ENCODE measurements around the gene LCK. TPM values are rescaled to one million over a fixed set of nuclear protein-coding genes. Genes with fewer than 3 reads are reported as not detected.

LCK gene
- total RNA-seq, 1 experiment from 2014 or later = not detected

DNA sequence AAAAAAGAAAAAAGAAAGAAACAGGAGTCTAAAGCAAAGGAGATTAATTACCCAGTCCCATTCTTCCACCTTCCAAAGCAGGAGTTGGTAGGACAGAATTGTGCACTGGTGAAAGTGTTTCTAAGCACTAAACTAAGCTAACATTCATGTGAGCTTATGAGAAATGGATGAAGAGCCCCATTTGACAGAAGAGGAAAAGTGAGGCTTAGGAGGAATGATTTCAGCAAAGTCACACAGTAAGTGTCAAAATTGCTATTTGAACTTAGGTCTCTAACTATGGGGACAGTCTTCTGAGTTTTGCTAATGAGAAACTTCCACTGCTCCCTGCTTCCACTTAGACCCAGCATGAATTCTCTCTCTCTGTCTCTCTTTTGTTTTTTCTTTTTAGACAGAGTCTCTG is 18.7 kb downstream of the LCK start:
- POLR2A ChIA-PET = no interaction called here
- Mint-ChIP-seq H3K4me3 (ENCODE audit: unreplicated experiment) (no peak overlapping the region), H3K9me3 (ENCODE audit: unreplicated experiment) (no peaks in the 10 kb centered on the region), H3K36me3 (ENCODE audit: insufficient read depth, unreplicated experiment) (no peaks in the 10 kb centered on the region), H3K27ac (ENCODE audit: low read depth, unreplicated experiment) (no peak overlapping the region), H3K4me1 (ENCODE audit: insufficient read depth, unreplicated experiment) (no peaks in the 10 kb centered on the region), H3K27me3 (ENCODE audit: insufficient read depth, unreplicated experiment) (peaks cover 34% of the 10 kb centered on the region)
- CTCF ChIA-PET = interaction anchor here (1.2 kb wide), 1 partner anchor 54 kb away, joined by 5 read pairs; no protein-coding TSS in a partner anchor
- BruUV-seq (replicated peaks) = no TSS peak
- TF ChIP-seq, protein P1, sequence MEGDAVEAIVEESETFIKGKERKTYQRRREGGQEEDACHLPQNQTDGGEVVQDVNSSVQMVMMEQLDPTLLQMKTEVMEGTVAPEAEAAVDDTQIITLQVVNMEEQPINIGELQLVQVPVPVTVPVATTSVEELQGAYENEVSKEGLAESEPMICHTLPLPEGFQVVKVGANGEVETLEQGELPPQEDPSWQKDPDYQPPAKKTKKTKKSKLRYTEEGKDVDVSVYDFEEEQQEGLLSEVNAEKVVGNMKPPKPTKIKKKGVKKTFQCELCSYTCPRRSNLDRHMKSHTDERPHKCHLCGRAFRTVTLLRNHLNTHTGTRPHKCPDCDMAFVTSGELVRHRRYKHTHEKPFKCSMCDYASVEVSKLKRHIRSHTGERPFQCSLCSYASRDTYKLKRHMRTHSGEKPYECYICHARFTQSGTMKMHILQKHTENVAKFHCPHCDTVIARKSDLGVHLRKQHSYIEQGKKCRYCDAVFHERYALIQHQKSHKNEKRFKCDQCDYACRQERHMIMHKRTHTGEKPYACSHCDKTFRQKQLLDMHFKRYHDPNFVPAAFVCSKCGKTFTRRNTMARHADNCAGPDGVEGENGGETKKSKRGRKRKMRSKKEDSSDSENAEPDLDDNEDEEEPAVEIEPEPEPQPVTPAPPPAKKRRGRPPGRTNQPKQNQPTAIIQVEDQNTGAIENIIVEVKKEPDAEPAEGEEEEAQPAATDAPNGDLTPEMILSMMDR (IDR thresholded peaks at IDR 0.05; ENCODE audit: unreplicated experiment) = no peak
- intact Hi-C loops (cut with micrococcal nuclease) = no loop called here
- no peak for DNase-seq (ENCODE audit: unreplicated experiment)

DNA sequence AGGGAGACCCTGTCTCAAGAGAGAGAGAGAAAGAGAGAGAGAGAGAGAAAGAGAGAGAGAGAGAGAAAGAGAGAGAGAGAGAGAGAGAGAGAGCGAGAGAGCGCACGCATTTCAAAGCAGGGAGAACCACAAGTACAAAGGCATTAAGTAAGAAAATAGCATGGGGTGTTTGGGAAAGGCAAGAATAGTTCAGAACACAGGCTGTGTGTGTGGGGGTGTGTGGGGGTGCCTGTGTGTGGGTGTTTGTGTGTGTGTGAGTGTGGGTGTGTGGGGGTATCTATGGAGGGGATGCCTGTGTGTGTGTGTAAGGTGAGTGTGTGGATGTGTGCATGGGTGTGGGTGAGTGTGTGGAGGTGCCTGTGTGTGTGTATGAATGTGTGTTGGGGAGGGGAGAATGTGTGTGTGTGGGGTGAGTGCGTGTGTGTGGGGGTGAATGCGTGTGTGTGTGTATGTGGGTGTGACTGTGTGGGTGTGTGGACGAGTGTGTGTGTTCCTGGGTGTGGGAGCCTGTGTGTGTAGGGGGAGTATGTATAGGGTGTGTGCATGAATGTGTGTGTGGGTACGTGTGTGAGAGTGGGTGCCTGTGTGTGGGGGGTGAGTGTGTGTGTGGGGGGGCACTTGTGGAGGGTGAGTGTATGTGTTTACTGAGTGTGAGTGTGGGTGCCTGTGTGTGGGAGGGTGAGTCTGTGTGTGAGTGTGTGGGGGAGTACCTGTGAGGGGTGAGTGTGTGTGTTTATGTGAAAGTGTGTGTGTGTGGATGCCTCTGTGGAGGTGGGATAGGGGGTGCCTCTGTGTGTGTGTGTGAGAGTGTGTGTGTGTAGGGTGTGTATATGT is 21.7 kb downstream of the LCK start:
- no TSS peak for BruUV-seq (replicated peaks)
- ChIA-PET POLR2A (no interaction called here), CTCF (interaction anchor here (0.7 kb wide), 1 partner anchor 17 kb away, joined by 3 read pairs; no protein-coding TSS in a partner anchor)
- DNase-seq (ENCODE audit: unreplicated experiment) = no peak
- Mint-ChIP-seq H3K4me3 (ENCODE audit: unreplicated experiment) (no peak overlapping the region), H3K27ac (ENCODE audit: low read depth, unreplicated experiment) (no peak overlapping the region), H3K9me3 (ENCODE audit: unreplicated experiment) (no peaks in the 10 kb centered on the region), H3K4me1 (ENCODE audit: insufficient read depth, unreplicated experiment) (no peaks in the 10 kb centered on the region), H3K27me3 (ENCODE audit: insufficient read depth, unreplicated experiment) (peaks cover 40% of the 10 kb centered on the region), H3K36me3 (ENCODE audit: insufficient read depth, unreplicated experiment) (no peaks in the 10 kb centered on the region)
- TF ChIP-seq, protein P1 (IDR thresholded peaks at IDR 0.05; ENCODE audit: unreplicated experiment) = no peak
- intact Hi-C loops (cut with micrococcal nuclease) = no loop called here

DNA sequence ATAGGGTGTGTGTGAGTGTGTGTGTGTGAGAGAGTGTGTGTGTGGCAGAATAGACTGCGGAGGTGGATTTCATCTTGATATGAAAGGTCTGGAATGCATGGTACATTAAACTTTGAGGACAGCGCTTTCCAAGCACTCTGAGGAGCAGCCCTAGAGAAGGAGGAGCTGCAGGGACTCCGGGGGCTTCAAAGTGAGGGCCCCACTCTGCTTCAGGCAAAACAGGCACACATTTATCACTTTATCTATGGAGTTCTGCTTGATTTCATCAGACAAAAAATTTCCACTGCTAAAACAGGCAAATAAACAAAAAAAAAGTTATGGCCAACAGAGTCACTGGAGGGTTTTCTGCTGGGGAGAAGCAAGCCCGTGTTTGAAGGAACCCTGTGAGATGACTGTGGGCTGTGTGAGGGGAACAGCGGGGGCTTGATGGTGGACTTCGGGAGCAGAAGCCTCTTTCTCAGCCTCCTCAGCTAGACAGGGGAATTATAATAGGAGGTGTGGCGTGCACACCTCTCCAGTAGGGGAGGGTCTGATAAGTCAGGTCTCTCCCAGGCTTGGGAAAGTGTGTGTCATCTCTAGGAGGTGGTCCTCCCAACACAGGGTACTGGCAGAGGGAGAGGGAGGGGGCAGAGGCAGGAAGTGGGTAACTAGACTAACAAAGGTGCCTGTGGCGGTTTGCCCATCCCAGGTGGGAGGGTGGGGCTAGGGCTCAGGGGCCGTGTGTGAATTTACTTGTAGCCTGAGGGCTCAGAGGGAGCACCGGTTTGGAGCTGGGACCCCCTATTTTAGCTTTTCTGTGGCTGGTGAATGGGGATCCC is 22.5 kb downstream of the LCK start:
- no peak for DNase-seq (ENCODE audit: unreplicated experiment)
- no peaks in the 10 kb centered on the region for H3K4me1 Mint-ChIP-seq (ENCODE audit: insufficient read depth, unreplicated experiment)
- ChIA-PET POLR2A (no interaction called here), CTCF (no interaction called here)
- intact Hi-C loops (cut with micrococcal nuclease) = no loop called here
- no peaks in the 10 kb centered on the region for H3K36me3 Mint-ChIP-seq (ENCODE audit: insufficient read depth, unreplicated experiment)
- no TSS peak for BruUV-seq (replicated peaks)
- no peak overlapping the region for H3K27ac Mint-ChIP-seq (ENCODE audit: low read depth, unreplicated experiment)
- TF ChIP-seq, protein P1 (IDR thresholded peaks at IDR 0.05; ENCODE audit: unreplicated experiment) = no peak
- H3K4me3 Mint-ChIP-seq (ENCODE audit: unreplicated experiment) = no peak overlapping the region
- peaks cover 40% of the 10 kb centered on the region for H3K27me3 Mint-ChIP-seq (ENCODE audit: insufficient read depth, unreplicated experiment)
- no peaks in the 10 kb centered on the region for H3K9me3 Mint-ChIP-seq (ENCODE audit: unreplicated experiment)

DNA sequence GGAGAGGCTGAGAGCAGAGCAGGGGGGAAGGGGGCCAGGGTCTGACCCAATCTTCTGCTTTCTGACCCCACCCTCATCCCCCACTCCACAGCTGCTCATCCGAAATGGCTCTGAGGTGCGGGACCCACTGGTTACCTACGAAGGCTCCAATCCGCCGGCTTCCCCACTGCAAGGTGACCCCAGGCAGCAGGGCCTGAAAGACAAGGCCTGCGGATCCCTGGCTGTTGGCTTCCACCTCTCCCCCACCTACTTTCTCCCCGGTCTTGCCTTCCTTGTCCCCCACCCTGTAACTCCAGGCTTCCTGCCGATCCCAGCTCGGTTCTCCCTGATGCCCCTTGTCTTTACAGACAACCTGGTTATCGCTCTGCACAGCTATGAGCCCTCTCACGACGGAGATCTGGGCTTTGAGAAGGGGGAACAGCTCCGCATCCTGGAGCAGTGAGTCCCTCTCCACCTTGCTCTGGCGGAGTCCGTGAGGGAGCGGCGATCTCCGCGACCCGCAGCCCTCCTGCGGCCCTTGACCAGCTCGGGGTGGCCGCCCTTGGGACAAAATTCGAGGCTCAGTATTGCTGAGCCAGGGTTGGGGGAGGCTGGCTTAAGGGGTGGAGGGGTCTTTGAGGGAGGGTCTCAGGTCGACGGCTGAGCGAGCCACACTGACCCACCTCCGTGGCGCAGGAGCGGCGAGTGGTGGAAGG is 23.7 kb downstream of the LCK start:
- H3K27ac Mint-ChIP-seq (ENCODE audit: low read depth, unreplicated experiment) = no peak overlapping the region
- peaks cover 40% of the 10 kb centered on the region for H3K27me3 Mint-ChIP-seq (ENCODE audit: insufficient read depth, unreplicated experiment)
- H3K9me3 Mint-ChIP-seq (ENCODE audit: unreplicated experiment) = no peaks in the 10 kb centered on the region
- no peaks in the 10 kb centered on the region for H3K4me1 Mint-ChIP-seq (ENCODE audit: insufficient read depth, unreplicated experiment)
- ChIA-PET CTCF (no interaction called here), POLR2A (no interaction called here)
- H3K36me3 Mint-ChIP-seq (ENCODE audit: insufficient read depth, unreplicated experiment) = no peaks in the 10 kb centered on the region
- TF ChIP-seq, protein P1 (IDR thresholded peaks at IDR 0.05; ENCODE audit: unreplicated experiment) = no peak
- no peak for DNase-seq (ENCODE audit: unreplicated experiment)
- H3K4me3 Mint-ChIP-seq (ENCODE audit: unreplicated experiment) = no peak overlapping the region
- BruUV-seq (replicated peaks) = no TSS peak
- intact Hi-C loops (cut with micrococcal nuclease) = no loop called here
